Cardiac septum (tissue), 1 donor: ENCODE measurements around the gene IP6K1. TPM values are rescaled to one million over a fixed set of nuclear protein-coding genes. Genes with fewer than 3 reads are reported as not detected.
"Not testable (repeated sequence)": the region's sequence is repeated elsewhere in the genome, so short reads cannot be mapped to it uniquely, and the experiment has no call there.

ENCODE experiments used
- DNase-seq: peaks from one replicate; pipeline ENCODE4 v3.0.0-alpha.2; 2020; ENCODE audit warnings: low spot score
- intact Hi-C: fragments of 100-400 bp; cut with DNase I; formaldehyde crosslinking; loops from one replicate; pipeline ENCODE4 v1.14.0; 2022
- total RNA-seq: library from RNA; stranded (reverse); fragmentation: NEBNext Ultra II Directional; extraction: Animal tissue kit (Norgen Biotek cat#: 25700); gene quantifications from one replicate; pipeline ENCODE4 v1.2.1, GENCODE V29; 2021
- donor health status: DM: no; HTN: no; CAD: no.

Gene IP6K1
- total RNA-seq, 1 donor from 2014 or later: 19.7 TPM

- no peak for DNase-seq
Measured at GRCh38 chr3:49794926-49795905, 8.9 kb upstream of the IP6K1 start.

GRCh38 chr3:49794431-49794830, 8.1 kb upstream of the IP6K1 start:
- no peak for DNase-seq
- intact Hi-C loops: no loop called here

More at GRCh38 chr3:49794926-49795905, 8.9 kb upstream of the IP6K1 start:
- intact Hi-C loops: no loop called here

GRCh38 chr3:49793486-49794085, 7.2 kb upstream of the IP6K1 start:
- intact Hi-C loops: no loop called here
- DNase-seq: no peak

GRCh38 chr3:49792371-49793150, 6.2 kb upstream of the IP6K1 start:
- DNase-seq: no peak
- intact Hi-C loops: no loop called here

- no peak for DNase-seq
- intact Hi-C loops: no loop called here
Measured at GRCh38 chr3:49791571-49791970, 5.2 kb upstream of the IP6K1 start.

GRCh38 chr3:49790626-49791411, 4.5 kb upstream of the IP6K1 start:
- intact Hi-C loops: no loop called here
- no peak for DNase-seq

GRCh38 chr3:49788056-49788455, 1.7 kb upstream of the IP6K1 start:
- DNase-seq: peak; percentile 29
- intact Hi-C loops: loop anchor here (5.0 kb wide), 1 partner anchor 66 kb away; the partner anchor contains the start of gene GMPPB

GRCh38 chr3:49787536-49787935, 1.2 kb upstream of the IP6K1 start:
- intact Hi-C loops: loop anchor here (5.0 kb wide), 1 partner anchor 65 kb away; the partner anchor contains the start of gene GMPPB
- DNase-seq: peak; percentile 9

- no peak for DNase-seq
- intact Hi-C loops: loop anchor here (5.0 kb wide), 1 partner anchor 65 kb away; the partner anchor contains the start of gene GMPPB
Measured at GRCh38 chr3:49787182-49787464, 781 bp upstream of the IP6K1 start.

GRCh38 chr3:49785565-49786356, 581 bp downstream of the IP6K1 start:
- DNase-seq: peak; percentile 78
- intact Hi-C loops: loop anchor here (5.0 kb wide), 1 partner anchor 63 kb away; the partner anchor contains the start of gene GMPPB

- intact Hi-C loops: not testable (repeated sequence)
- peak; percentile 39 for DNase-seq
Measured at GRCh38 chr3:49782277-49782676, 4.1 kb downstream of the IP6K1 start.

- intact Hi-C loops: no loop called here
- peak; percentile 53 for DNase-seq
Measured at GRCh38 chr3:49781415-49782199, 4.7 kb downstream of the IP6K1 start.

GRCh38 chr3:49780975-49781365, 5.4 kb downstream of the IP6K1 start:
- peak; percentile 1 for DNase-seq
- intact Hi-C loops: not testable (repeated sequence)

GRCh38 chr3:49780080-49780974, 6.0 kb downstream of the IP6K1 start:
- intact Hi-C loops: no loop called here
- no peak for DNase-seq

- no peak for DNase-seq
- intact Hi-C loops: no loop called here
Measured at GRCh38 chr3:49779358-49780079, 6.8 kb downstream of the IP6K1 start.

GRCh38 chr3:49776101-49776500, 10.2 kb downstream of the IP6K1 start:
- intact Hi-C loops, DNase-seq: not testable (repeated sequence)
